CD4-positive, CD25-positive, alpha-beta regulatory T cell (primary cell): ENCODE measurements around the gene MSRB3. TPM values are rescaled to one million over a fixed set of nuclear protein-coding genes. Genes with fewer than 3 reads are reported as not detected.

Experiments used
- ATAC-seq, 2 donors: fragments of 150-1000 bp; cut with Tn5 transposase; one replicate each; pipeline ENCODE4 v1.10.0; 2021; ENCODE audit warnings: low read depth in 2 of 2, moderate number of reproducible peaks in 2 of 2, moderate library complexity in 1 of 2
- DNase-seq, 3 donors: peaks; one replicate each; pipeline versions ENCODE4 v3.0.0 to v3.0.0-alpha.2; 2012 to 2022; ENCODE audit warnings: mixed read lengths in 1 of 3
- H3K27ac ChIP-seq: one replicate; pipeline ENCODE4 v1.7.0; 2013; ENCODE audit warnings: mild to moderate bottlenecking, low read length; ENCODE audit not compliant: insufficient read depth, poor library complexity, severe bottlenecking
- H3K27me3 ChIP-seq: one replicate; pipeline ENCODE4 v1.7.0; 2013; ENCODE audit warnings: low read length; ENCODE audit not compliant: control insufficient read depth, insufficient read depth
- H3K36me3 ChIP-seq: one replicate; pipeline ENCODE4 v1.7.0; 2013; ENCODE audit warnings: mild to moderate bottlenecking, low read length, moderate library complexity; ENCODE audit not compliant: control insufficient read depth, insufficient read depth
- H3K4me1 ChIP-seq: 2 replicates; pipeline ENCODE4 v1.7.0; 2013; ENCODE audit warnings: mild to moderate bottlenecking, low read length; ENCODE audit not compliant: insufficient read depth, control insufficient read depth, poor library complexity, severe bottlenecking
- H3K4me3 ChIP-seq: one replicate; pipeline ENCODE4 v1.7.0; 2013; ENCODE audit warnings: low read depth, mild to moderate bottlenecking, low read length, moderate library complexity
- H3K9me3 ChIP-seq, 2 experiments: 1 replicate in 1 of 2; 2 replicates in 1 of 2; pipeline ENCODE4 v1.7.0; 2013; ENCODE audit warnings: low read length in 2 of 2, mild to moderate bottlenecking in 1 of 2, moderate library complexity in 1 of 2; ENCODE audit not compliant: control insufficient read depth in 2 of 2
- H3K27ac Mint-ChIP-seq, 3 donors: one replicate each; pipeline ENCODE4 v1.8.0; 2020 to 2022; ENCODE audit warnings: mild to moderate bottlenecking in 3 of 3, mixed read lengths in 3 of 3, moderate library complexity in 2 of 3
- H3K27me3 Mint-ChIP-seq: one replicate; pipeline ENCODE4 v1.8.0; 2022; ENCODE audit warnings: mild to moderate bottlenecking, mixed read lengths
- H3K36me3 Mint-ChIP-seq: one replicate; pipeline ENCODE4 v1.8.0; 2020; ENCODE audit warnings: mixed read lengths
- H3K4me1 Mint-ChIP-seq, 4 donors: one replicate each; pipeline ENCODE4 v1.8.0; 2020 to 2022; ENCODE audit warnings: mixed read lengths in 4 of 4, mild to moderate bottlenecking in 1 of 4
- H3K4me3 Mint-ChIP-seq, 4 donors: one replicate each; pipeline ENCODE4 v1.8.0; 2020 to 2022; ENCODE audit warnings: mild to moderate bottlenecking in 4 of 4, mixed read lengths in 4 of 4, moderate library complexity in 3 of 4
- H3K9me3 Mint-ChIP-seq, 7 donors: one replicate each; pipeline ENCODE4 v1.8.0; 2020 to 2022; ENCODE audit warnings: mixed read lengths in 7 of 7, mild to moderate bottlenecking in 3 of 7, moderate library complexity in 2 of 7
- polyA plus RNA-seq, 4 donors: library from polyadenylated mRNA; unstranded; fragments of 300-500 nt; fragmentation: Illumina TruSeq; gene quantifications; one replicate each; pipeline ENCODE4 v1.2.3, GENCODE V29; 2021
- total RNA-seq: library from RNA; stranded (reverse); gene quantifications from one replicate; pipeline ENCODE4 v1.2.3, GENCODE V29; 2022

Gene MSRB3
- total and polyA plus RNA-seq, 5 donors from 2014 or later = 1.8 TPM; not detected in 4

DNA sequence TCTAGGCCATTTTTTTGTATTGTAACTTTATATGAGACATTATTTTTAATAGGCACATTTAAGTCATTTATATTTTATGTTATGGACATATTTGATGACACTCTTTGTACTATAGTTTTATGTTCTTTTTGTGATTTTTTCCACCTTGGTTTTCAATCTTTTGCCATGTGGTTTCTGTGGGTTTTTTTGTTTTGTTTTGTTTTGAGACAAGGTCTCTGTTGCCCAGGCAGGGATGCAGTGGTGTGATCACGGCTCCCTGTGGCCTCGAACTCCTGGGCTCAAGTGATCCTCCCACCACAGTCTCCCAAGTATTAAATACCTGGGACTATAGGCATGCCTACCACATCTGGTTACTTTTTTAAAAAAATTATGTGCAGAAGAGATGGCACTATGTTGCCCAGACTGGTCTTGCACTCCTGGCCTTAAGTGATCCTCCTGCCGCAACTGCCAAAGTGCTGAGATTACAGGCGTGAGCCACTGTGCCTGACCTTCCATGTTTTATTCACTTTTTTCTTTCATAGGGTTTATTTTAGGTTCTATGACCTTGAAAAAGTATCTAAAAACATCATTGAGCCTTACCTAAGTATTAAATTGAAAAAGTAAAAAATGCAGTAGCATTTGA, 16.3 kb downstream of the MSRB3 start:
- no peak for DNase-seq
- Mint-ChIP-seq H3K9me3 (peaks cover 0 to 6% (median 0%) of the 10 kb centered on the region in 7 donors), H3K36me3 (no peaks in the 10 kb centered on the region), H3K4me1 (no peaks in the 10 kb centered on the region), H3K27ac (peak overlapping the region in 1 of 3 donors; percentile 11), H3K27me3 (peaks cover 25% of the 10 kb centered on the region), H3K4me3 (no peak overlapping the region)
- ATAC-seq = no peak
- Histone ChIP-seq H3K27ac (no peak overlapping the region), H3K36me3 (no peaks in the 10 kb centered on the region), H3K27me3 (peaks cover 12% of the 10 kb centered on the region), H3K9me3 (no peaks in the 10 kb centered on the region), H3K4me1 (no peaks in the 10 kb centered on the region), H3K4me3 (no peak overlapping the region)

DNA sequence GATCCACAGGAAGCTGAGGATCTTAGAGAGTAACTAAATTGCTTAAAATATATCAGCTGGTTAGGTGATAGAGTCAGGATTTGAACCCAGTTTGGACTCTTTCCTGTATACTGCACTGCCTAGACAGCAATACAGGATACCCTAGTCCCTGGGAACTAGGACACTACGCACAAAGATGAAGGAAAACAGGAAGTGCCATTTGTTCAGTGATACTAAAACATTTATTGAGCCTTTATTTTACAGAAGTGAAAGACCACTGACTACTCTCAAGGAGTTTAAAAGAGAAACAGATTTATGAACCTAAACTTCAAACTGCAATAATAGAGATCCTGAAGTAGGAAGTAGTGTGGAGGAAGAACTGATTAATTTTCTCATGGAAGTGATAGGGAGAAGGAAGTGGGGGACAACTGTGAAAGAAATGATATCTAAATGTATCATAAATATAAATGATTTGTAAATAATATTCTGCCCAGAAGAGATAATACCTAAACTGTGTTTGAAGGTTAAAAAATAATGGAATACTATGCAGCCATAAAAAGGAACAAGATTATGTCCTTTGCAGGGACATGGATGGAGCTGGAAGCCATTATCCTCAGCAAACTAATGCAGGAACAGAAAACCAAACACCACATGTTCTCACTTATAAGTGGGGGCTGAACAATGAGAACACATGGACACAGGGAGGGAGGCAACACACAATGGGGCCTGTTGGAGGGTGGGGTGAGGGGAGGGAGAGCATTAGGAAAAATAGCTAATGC, 18.2 kb downstream of the MSRB3 start:
- H3K9me3 Mint-ChIP-seq = peaks cover 0 to 6% (median 0%) of the 10 kb centered on the region in 7 donors
- no peak overlapping the region for H3K27ac Mint-ChIP-seq
- H3K27me3 ChIP-seq = peaks cover 21% of the 10 kb centered on the region
- H3K4me3 ChIP-seq = no peak overlapping the region
- no peak overlapping the region for H3K27ac ChIP-seq
- peaks cover 21% of the 10 kb centered on the region for H3K27me3 Mint-ChIP-seq
- no peaks in the 10 kb centered on the region for H3K4me1 Mint-ChIP-seq
- H3K4me1 ChIP-seq = no peaks in the 10 kb centered on the region
- no peaks in the 10 kb centered on the region for H3K36me3 ChIP-seq
- H3K4me3 Mint-ChIP-seq = no peak overlapping the region
- no peaks in the 10 kb centered on the region for H3K9me3 ChIP-seq
- no peaks in the 10 kb centered on the region for H3K36me3 Mint-ChIP-seq
- ATAC-seq = no peak
- DNase-seq = no peak

DNA sequence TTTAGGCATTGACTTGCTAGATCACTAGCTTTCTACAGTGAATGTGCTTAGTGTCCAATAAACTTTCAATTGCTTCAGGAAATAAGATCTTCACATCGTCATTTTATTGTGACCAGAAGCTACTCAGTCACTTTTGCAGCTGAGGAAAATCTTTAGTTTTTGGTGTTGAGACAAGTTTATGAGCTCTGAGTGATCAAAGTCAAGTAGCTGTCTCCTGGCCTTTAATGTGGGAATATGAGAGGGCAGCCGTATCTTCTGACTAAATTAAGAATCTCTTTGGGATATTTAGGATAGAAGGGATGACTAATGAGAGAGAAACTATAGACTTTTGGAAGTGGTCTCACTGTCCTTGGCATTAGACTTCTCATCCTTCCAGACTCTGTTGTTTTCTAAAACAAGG, 21.6 kb downstream of the MSRB3 start:
- no peaks in the 10 kb centered on the region for H3K4me1 Mint-ChIP-seq
- no peak for DNase-seq
- Histone ChIP-seq H3K27me3 (peaks cover 21% of the 10 kb centered on the region), H3K9me3 (no peaks in the 10 kb centered on the region), H3K36me3 (no peaks in the 10 kb centered on the region), H3K27ac (no peak overlapping the region), H3K4me3 (no peak overlapping the region), H3K4me1 (no peaks in the 10 kb centered on the region)
- no peak overlapping the region for H3K27ac Mint-ChIP-seq
- no peaks in the 10 kb centered on the region for H3K36me3 Mint-ChIP-seq
- H3K4me3 Mint-ChIP-seq = no peak overlapping the region
- H3K27me3 Mint-ChIP-seq = peaks cover 12% of the 10 kb centered on the region
- ATAC-seq = no peak
- H3K9me3 Mint-ChIP-seq = peaks cover 0 to 6% (median 0%) of the 10 kb centered on the region in 7 donors

DNA sequence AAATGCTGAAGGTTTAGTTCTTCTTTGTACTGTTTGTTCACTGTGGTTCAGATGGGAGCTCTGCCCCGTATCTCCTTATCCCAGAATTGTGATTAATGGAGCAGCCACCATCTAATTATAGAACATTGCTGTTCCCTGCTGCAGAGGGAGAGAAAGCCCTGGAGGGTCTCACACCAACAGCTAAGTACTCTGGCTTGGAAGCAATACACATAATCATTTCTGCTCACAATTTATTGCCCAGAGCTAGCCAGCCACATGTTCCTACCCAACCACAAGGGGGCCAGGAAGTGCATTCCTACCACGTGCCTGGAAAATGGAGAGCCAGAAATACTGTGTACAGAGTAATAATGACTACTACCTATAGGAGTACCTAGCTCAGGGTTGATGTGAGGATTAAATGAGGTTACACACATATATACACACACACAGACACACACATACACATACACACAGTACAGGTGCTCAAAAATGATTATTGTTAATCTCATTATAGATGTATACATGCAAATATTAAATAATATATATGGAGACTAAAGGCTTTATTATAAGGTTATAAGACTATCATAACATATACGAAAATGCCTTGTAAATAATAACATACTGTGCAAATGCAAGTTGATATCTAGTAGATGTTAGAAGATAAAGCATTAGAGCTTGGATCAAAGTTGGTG, 22.3 kb downstream of the MSRB3 start:
- Mint-ChIP-seq H3K36me3 (no peaks in the 10 kb centered on the region), H3K4me1 (no peaks in the 10 kb centered on the region), H3K27me3 (peaks cover 9% of the 10 kb centered on the region), H3K4me3 (no peak overlapping the region), H3K9me3 (peaks cover 0 to 6% (median 0%) of the 10 kb centered on the region in 7 donors), H3K27ac (no peak overlapping the region)
- ATAC-seq (no peak), DNase-seq (no peak)
- Histone ChIP-seq H3K4me1 (no peaks in the 10 kb centered on the region), H3K9me3 (no peaks in the 10 kb centered on the region), H3K36me3 (no peaks in the 10 kb centered on the region), H3K27me3 (peaks cover 21% of the 10 kb centered on the region), H3K4me3 (no peak overlapping the region), H3K27ac (no peak overlapping the region)

DNA sequence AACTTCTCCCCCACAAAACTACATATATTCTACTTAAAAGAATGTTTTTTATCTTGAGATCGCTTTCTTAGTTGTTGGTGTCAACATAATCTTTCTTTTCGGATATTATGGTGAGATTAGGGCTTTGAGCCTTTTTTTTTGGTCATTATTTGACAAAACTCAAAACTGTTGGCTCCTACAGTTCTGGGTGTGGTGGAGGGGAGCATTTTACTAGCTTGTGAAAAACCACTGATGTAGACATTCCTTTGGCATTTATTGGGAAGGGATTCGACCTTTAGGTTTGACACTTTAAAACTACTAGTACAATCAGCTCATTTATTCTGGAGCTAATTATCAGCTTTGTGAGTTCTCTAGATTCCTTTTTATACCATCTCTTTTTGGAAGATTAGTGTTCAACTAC, 24.4 kb downstream of the MSRB3 start:
- Histone ChIP-seq H3K4me3 (no peak overlapping the region), H3K9me3 (no peaks in the 10 kb centered on the region), H3K36me3 (no peaks in the 10 kb centered on the region), H3K27me3 (peaks cover 20% of the 10 kb centered on the region), H3K27ac (no peak overlapping the region), H3K4me1 (no peaks in the 10 kb centered on the region)
- Mint-ChIP-seq H3K27me3 (peaks cover 8% of the 10 kb centered on the region), H3K4me1 (no peaks in the 10 kb centered on the region), H3K9me3 (no peaks in the 10 kb centered on the region), H3K27ac (no peak overlapping the region), H3K4me3 (no peak overlapping the region), H3K36me3 (no peaks in the 10 kb centered on the region)
- DNase-seq = no peak
- ATAC-seq = no peak

DNA sequence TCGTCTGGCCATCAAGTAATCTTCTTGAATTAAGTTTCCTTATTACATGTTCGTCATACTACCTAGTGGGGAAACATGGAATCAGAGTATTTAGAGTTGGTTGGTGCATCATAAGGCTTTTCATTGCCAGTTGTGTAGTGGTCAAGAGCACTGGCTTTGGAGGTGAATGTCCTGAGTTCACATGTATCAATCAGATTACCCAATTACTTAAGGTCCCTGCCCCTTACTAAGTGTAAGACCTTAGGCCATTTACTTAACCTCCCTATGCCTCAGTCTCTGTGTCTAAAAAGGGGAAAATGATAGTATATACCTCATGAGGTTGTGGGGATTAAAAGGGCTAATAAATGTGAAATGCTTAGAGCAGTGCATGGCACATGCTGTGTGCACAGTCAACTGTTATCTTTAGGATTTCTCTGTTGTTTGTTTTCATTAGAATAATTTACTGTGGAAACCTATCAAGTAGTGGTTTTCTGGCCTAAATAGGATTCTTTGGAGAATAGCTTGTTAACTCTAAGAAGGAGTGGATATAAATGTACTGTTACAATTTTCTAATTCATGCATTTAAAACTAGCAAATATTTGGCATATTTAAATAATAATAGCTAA, 27.0 kb downstream of the MSRB3 start:
- no peaks in the 10 kb centered on the region for H3K4me1 ChIP-seq
- Mint-ChIP-seq H3K36me3 (no peaks in the 10 kb centered on the region), H3K27ac (no peak overlapping the region), H3K9me3 (no peaks in the 10 kb centered on the region), H3K4me1 (peaks cover 0 to 2% (median 0%) of the 10 kb centered on the region in 4 donors), H3K4me3 (no peak overlapping the region), H3K27me3 (peaks cover 8% of the 10 kb centered on the region)
- H3K4me3 ChIP-seq = no peak overlapping the region
- no peaks in the 10 kb centered on the region for H3K36me3 ChIP-seq
- no peak overlapping the region for H3K27ac ChIP-seq
- DNase-seq = no peak
- no peak for ATAC-seq
- H3K27me3 ChIP-seq = peaks cover 12% of the 10 kb centered on the region
- H3K9me3 ChIP-seq = no peaks in the 10 kb centered on the region

DNA sequence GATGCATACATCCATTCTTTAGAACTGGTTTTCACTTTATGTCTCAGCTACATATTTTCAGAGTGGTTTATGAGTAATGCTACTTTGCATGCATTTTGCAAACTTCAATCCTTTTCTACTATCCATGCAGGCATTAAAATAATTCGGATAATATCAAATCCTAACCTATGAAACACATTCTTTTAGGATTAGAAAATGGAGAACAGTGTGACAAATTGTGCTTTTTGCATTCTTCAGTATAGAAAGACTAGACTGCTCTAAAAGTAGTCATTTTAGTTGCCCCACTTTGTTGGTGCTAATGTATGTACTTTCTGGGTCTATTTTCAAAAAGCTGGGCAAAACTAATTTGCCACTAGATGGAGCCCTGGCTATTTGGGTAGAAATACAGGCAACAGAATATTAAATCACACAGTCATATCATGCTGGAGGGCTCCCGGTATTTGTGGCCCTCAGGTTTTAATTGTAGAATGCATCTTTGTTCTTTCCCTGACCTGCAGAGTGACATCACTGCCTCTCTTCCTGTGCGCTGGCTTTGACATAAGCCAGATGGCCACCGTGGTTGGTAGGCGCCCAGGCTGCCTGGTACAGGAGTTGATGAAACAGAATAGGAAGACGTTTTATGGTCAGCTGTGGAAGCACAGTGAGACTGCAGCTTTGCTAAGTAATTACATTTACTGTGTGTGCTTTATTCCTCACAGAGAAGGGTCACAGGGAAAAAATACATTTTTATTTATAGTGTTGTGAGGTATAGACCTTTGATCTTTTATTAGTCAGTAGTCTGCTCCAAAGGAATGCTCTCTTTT, 28.1 kb downstream of the MSRB3 start:
- H3K4me1 Mint-ChIP-seq = peaks cover 0 to 2% (median 0%) of the 10 kb centered on the region in 4 donors
- no peak overlapping the region for H3K4me3 ChIP-seq
- H3K27ac Mint-ChIP-seq = no peak overlapping the region
- ATAC-seq = no peak
- H3K4me3 Mint-ChIP-seq = no peak overlapping the region
- H3K27ac ChIP-seq = no peak overlapping the region
- no peaks in the 10 kb centered on the region for H3K9me3 ChIP-seq
- H3K36me3 Mint-ChIP-seq = no peaks in the 10 kb centered on the region
- H3K36me3 ChIP-seq = no peaks in the 10 kb centered on the region
- H3K27me3 Mint-ChIP-seq = peaks cover 8% of the 10 kb centered on the region
- H3K27me3 ChIP-seq = peaks cover 4% of the 10 kb centered on the region
- H3K4me1 ChIP-seq = no peaks in the 10 kb centered on the region
- DNase-seq = peak in 1 of 3 donors; percentile 23
- no peaks in the 10 kb centered on the region for H3K9me3 Mint-ChIP-seq
